NCI-H146 (cell line): ENCODE data around the gene NPTN.

Experiments used
- DNase-seq: peaks from one replicate; lab custom pipeline; 2025; lab: John Stamatoyannopoulos, UW

NPTN gene

DNA sequence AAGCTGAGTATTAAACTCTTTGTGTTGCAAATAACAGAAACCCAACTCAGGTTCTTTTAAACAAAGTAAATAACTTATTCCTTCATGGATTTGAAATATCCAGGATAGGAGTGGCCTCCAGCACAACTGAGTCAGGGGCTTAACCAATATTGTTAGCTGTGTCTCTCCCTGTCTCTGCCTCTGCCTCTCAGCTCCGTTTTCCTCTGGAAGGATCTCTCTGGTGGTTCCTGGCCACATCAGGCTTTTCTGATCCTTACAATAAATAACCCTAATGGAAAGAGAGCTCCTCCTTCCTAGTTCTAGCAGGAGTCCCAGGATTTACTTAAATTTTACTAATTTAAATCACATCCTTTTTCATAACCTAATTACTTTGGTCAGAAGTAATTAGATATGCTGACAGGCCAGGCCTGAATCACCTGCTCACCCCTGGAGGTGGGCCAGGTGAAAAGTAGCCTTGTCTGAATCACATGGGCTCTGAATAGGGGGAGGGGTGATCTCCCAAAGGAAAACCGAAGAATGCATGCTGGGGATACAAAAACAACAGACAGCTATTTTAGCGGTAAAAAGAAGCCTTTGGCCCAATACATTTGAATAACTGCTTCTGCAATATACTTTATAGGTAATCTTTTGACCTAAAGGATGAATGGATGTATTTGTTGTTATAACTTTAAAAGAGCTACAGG lies 114.9 kb downstream of the NPTN start:
- peak; percentile 41 for DNase-seq

DNA sequence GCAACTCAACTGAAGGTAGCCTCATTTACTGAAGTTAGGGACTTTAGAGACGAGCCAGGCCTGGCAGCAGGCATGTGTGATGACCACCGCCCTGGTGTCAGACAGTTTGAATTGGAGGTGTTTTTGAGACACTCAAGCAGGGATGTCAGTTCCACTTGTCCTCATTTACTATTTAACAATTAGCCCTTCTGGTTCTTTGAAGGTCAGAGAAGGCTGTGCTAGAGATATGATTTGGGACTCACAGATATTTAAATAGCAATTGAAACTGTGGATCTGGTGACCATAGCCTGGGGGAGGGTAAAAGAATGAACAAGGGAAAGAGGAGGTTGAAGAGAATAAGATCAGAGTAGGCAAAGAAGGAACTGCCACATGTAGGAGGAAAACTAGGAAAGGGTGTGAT lies 115.6 kb downstream of the NPTN start:
- no peak for DNase-seq

DNA sequence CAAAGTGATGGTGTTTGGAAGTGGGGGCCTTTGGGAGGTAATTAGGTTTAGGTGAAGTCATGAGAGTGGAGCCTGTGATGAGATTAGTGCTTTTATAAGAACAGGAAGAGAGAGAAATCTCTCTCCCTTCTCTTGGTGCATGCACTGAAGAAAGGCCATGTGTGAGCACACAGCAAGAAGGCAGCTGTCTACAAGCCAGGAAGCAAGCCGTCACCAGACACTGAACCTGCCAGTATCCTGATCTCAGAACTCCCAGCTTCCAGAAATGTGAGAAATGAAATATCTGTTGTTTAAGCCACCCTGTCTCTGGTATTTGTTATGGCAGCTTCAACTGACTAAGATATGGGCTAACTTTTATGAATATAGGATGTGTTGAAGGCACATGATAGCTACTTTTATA lies 117.7 kb downstream of the NPTN start:
- no peak for DNase-seq
